Endothelial cell of umbilical vein (primary cell): ENCODE measurements around the gene PEX16. TPM values are rescaled to one million over a fixed set of nuclear protein-coding genes. Genes with fewer than 3 reads are reported as not detected.

ENCODE experiments used
- BruUV-seq: library from RNA; stranded (reverse); fragments of 400-500 nt; replicated peaks from 2 replicates; lab custom pipeline; 2021; lab: Mats Ljungman, UMichigan
- CTCF ChIA-PET: fragments of 300-600, 350-600 bp; sonication (Branson Sonifier 250); formaldehyde crosslinking; loops from one replicate; lab custom pipeline; 2021; ENCODE audit warnings: antibody characterized with exemption, inconsistent platforms; lab: Charles Lee
- POLR2A ChIA-PET: fragments of 300-600, 350-600 bp; sonication (Branson Sonifier 250); formaldehyde crosslinking; loops from one replicate; lab custom pipeline; 2021; ENCODE audit warnings: antibody characterized with exemption, inconsistent platforms; lab: Charles Lee
- DNase-seq: peaks from one replicate; pipeline ENCODE4 v3.0.0-alpha.2; 2011; ENCODE audit warnings: low read depth, low spot score
- FAIRE-seq: peaks from 2 replicates; lab custom pipeline; 2011; peaks lifted over from hg19 to GRCh38; lab: Jason Lieb, UNC
- H2AFZ ChIP-seq: 2 replicates; pipeline ENCODE4 v1.6.0; 2012; ENCODE audit warnings: low read depth, low read length, control low read depth, inconsistent platforms
- H3K27ac ChIP-seq: 2 replicates; pipeline ENCODE4 v1.5.1; 2011; ENCODE audit warnings: low read depth, mild to moderate bottlenecking, control low read depth, low read length, moderate library complexity; ENCODE audit not compliant: insufficient read depth
- H3K27me3 ChIP-seq, 2 experiments: 2 replicates each; pipeline versions ENCODE4 v1.6.0 to v1.6.1; 2011; ENCODE audit warnings: low read length in 2 of 2, mixed read lengths in 1 of 2; ENCODE audit not compliant: control insufficient read depth in 2 of 2, insufficient read depth in 2 of 2
- H3K36me3 ChIP-seq, 2 experiments: 2 replicates in 1 of 2; 3 replicates in 1 of 2; pipeline ENCODE4 v1.5.1; 2011; ENCODE audit warnings: low read length in 2 of 2, mild to moderate bottlenecking in 1 of 2, moderate library complexity in 1 of 2; ENCODE audit not compliant: control insufficient read depth in 2 of 2, insufficient read depth in 2 of 2; ENCODE audit errors: extremely low read depth in 1 of 2
- H3K4me1 ChIP-seq: 3 replicates; pipeline ENCODE4 v1.5.1; 2011; ENCODE audit warnings: mild to moderate bottlenecking, low read length; ENCODE audit not compliant: control insufficient read depth, insufficient read depth; ENCODE audit errors: extremely low read depth
- H3K4me2 ChIP-seq: 2 replicates; pipeline ENCODE4 v1.6.1; 2011; ENCODE audit warnings: low read length, control low read depth, mixed read lengths; ENCODE audit not compliant: insufficient read depth
- H3K4me3 ChIP-seq, 3 experiments: fragments of 200-600 bp in 1 of 3; sonication (generic), shearing (Covaris generic) in 1 of 3; replicated peaks in 1 of 3; 2 replicates each; pipeline ENCODE4 v1.5.1; 2011 to 2016; ENCODE audit warnings: control low read depth in 3 of 3, low read length in 3 of 3, mild to moderate bottlenecking in 2 of 3, inconsistent platforms in 1 of 3, low read depth in 1 of 3, moderate library complexity in 1 of 3; ENCODE audit not compliant: insufficient read depth in 1 of 3
- H3K79me2 ChIP-seq: 2 replicates; pipeline ENCODE4 v1.6.0; 2012; ENCODE audit warnings: low read length, inconsistent platforms; ENCODE audit not compliant: control insufficient read depth, insufficient read depth
- H3K9ac ChIP-seq: replicated peaks from 2 replicates; pipeline ENCODE3; 2011; ENCODE audit warnings: low read length, control low read depth; ENCODE audit not compliant: insufficient read depth; ENCODE audit errors: extremely low read depth
- H3K9me1 ChIP-seq: replicated peaks from 3 replicates; pipeline ENCODE4 v1.6.0; 2011; ENCODE audit warnings: mild to moderate bottlenecking, low read length; ENCODE audit not compliant: control insufficient read depth, insufficient read depth; ENCODE audit errors: extremely low read depth
- H3K9me3 ChIP-seq: replicated peaks from 2 replicates; pipeline ENCODE4 v1.5.1; 2012; ENCODE audit warnings: low read length, inconsistent platforms; ENCODE audit not compliant: control insufficient read depth, insufficient read depth
- H4K20me1 ChIP-seq: replicated peaks from 2 replicates; pipeline ENCODE3; 2011; ENCODE audit warnings: mild to moderate bottlenecking, low read length; ENCODE audit not compliant: control insufficient read depth, insufficient read depth; ENCODE audit errors: extremely low read depth
- CTCF ChIP-seq, 2 donors: IDR thresholded peaks; 1 replicate in 1 of 2; 2 replicates in 1 of 2; pipeline ENCODE4 v1.5.1; 2011; ENCODE audit warnings: low read length in 2 of 2, mild to moderate bottlenecking in 2 of 2, moderate library complexity in 2 of 2, control low read depth in 1 of 2, inconsistent platforms in 1 of 2, low read depth in 1 of 2; ENCODE audit not compliant: insufficient read depth in 1 of 2; ENCODE audit errors: extremely low read depth in 1 of 2
- EZH2 ChIP-seq: IDR thresholded peaks from 2 replicates; pipeline ENCODE4 v1.6.1; 2012; ENCODE audit warnings: borderline replicate concordance, low read depth, mild to moderate bottlenecking, moderate library complexity, low read length, inconsistent platforms; ENCODE audit not compliant: severe bottlenecking
- FOS ChIP-seq: IDR thresholded peaks from 2 replicates; pipeline ENCODE4 v1.6.1; 2011; ENCODE audit warnings: mild to moderate bottlenecking, low read length, moderate library complexity, borderline replicate concordance; ENCODE audit not compliant: insufficient read depth
- GATA2 ChIP-seq: IDR thresholded peaks from 2 replicates; pipeline ENCODE4 v1.7.0; 2011; ENCODE audit warnings: low read depth, mild to moderate bottlenecking, moderate library complexity, mixed read lengths, low read length; ENCODE audit not compliant: insufficient read length, insufficient read depth
- JUN ChIP-seq: IDR thresholded peaks from 2 replicates; pipeline ENCODE4 v1.6.1; 2011; ENCODE audit warnings: borderline replicate concordance, low read depth; ENCODE audit not compliant: insufficient read length, insufficient read depth
- MAX ChIP-seq: IDR thresholded peaks from 2 replicates; pipeline ENCODE4 v1.6.1; 2011; ENCODE audit not compliant: insufficient read depth, insufficient read length
- MYC ChIP-seq: IDR thresholded peaks from one replicate; pipeline ENCODE4 v1.6.1; 2011; ENCODE audit warnings: mild to moderate bottlenecking, low read depth, low read length
- POLR2A ChIP-seq: IDR thresholded peaks from 2 replicates; pipeline ENCODE4 v1.6.1; 2012; ENCODE audit warnings: low read depth, mild to moderate bottlenecking, control low read depth, low read length
- POLR2AphosphoS5 ChIP-seq: IDR thresholded peaks from 2 replicates; pipeline ENCODE4 v1.6.1; 2012; ENCODE audit warnings: low read depth, mild to moderate bottlenecking, control low read depth, low read length, moderate library complexity; ENCODE audit not compliant: insufficient read depth
- dilution Hi-C: fragments of 300-500 bp; cut with MboI; formaldehyde crosslinking; loops from one replicate; pipeline ENCODE4 v1.15.0; 2019; ENCODE audit warnings: low sequenced_read_pairs; ENCODE audit not compliant: extremely low pct_ligation_motif_present
- intact Hi-C: fragments of 100-400 bp; cut with micrococcal nuclease; formaldehyde crosslinking; loops from one replicate; pipeline ENCODE4 v1.10.0; 2022
- polyA plus RNA-seq, 4 experiments: library from polyadenylated mRNA; depleted of rRNA in 3 of 4; stranded (reverse) in 3 of 4; unstranded in 1 of 4; fragments of >200 nt; gene quantifications; 2 replicates each; pipeline versions ENCODE4 v1.2.1 to v1.2.3, GENCODE V29; 2011 to 2012; ENCODE audit warnings: missing spikeins in 1 of 4
- total RNA-seq: library from RNA; stranded (reverse); gene quantifications from 2 replicates; pipeline ENCODE4 v1.2.3, GENCODE V29; 2021

PEX16 gene
- total and polyA plus RNA-seq, 2 donors (not counting 3 experiments of a cell fraction or from before 2014, with no cell fraction given) = 27.4 to 32.2 TPM

GRCh38 chr11:45935349-45936064 is 17.8 kb upstream of the PEX16 start:
- Histone ChIP-seq H3K4me3 (no peak overlapping the region), H4K20me1 (no peaks in the 10 kb centered on the region), H3K9me1 (no peaks in the 10 kb centered on the region), H2AFZ (no peak overlapping the region), H3K27ac (no peak overlapping the region), H3K4me1 (no peaks in the 10 kb centered on the region), H3K9me3 (no peaks in the 10 kb centered on the region), H3K36me3 (peaks cover 0 to 35% of the 10 kb centered on the region in 2 experiments), H3K27me3 (no peaks in the 10 kb centered on the region), H3K79me2 (no peaks in the 10 kb centered on the region), H3K4me2 (no peak overlapping the region), H3K9ac (no peak overlapping the region)
- POLR2A ChIA-PET = no interaction called here
- no peak for DNase-seq
- intact Hi-C loops (no loop called here), dilution Hi-C loops (no loop called here)
- no peak for FAIRE-seq
- TF ChIP-seq CTCF (IDR thresholded peaks at IDR 0.05; ENCODE audit: extremely low read depth in 1 of 2, insufficient read depth in 1 of 2, low read depth in 1 of 2, low read length in 2 of 2) = no peak
- no peak for TF ChIP-seq FOS
- TF ChIP-seq POLR2A = no peak
- TF ChIP-seq MYC = no peak
- no peak for TF ChIP-seq JUN
- TF ChIP-seq GATA2 = no peak
- no peak for TF ChIP-seq MAX
- no peak for TF ChIP-seq POLR2AphosphoS5
- TF ChIP-seq EZH2 = no peak
- CTCF ChIA-PET = interaction anchor here (1.4 kb wide), 1 partner anchor 71 kb away, joined by 6 read pairs; no protein-coding TSS in a partner anchor
- BruUV-seq = no TSS peak
